ENCODE measurements around the gene RFC3.

The RFC3 gene

DNA sequence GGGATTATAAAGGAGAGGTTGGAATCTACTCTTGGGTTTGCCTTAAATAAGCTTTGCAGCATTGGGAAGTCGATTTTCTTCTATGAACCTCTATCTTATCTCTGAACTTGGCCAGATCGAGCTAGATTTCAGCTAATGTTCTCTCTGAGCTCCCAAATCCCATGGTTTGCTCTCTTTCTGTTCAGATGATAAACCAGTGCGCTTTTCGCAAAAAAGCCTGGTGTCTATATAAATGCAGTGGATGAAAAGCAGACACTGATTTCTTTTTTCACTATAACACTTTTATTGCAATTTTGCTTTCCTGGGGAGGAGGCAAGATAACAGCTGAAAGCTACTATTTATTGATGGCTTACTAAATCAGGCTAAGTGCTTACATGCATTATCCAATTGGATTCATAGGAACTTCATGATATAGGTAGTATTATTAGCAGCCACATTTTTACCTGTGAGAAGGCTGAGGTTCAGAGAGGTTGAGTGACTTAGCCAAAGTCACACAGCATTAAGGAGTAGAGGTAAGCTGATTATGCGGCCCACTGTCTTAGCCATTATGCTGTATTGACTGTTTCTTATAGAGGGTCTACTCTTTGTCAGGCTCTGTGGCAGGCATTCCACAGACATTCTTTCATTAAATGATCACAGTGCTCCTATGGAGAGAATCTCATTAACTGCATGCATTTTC lies 58.9 kb downstream of the RFC3 start:
- in situ Hi-C loops (cut with HindIII; ENCODE audit: low sequenced_read_pairs): no loop called here
- TF ChIP-seq, protein P1, sequence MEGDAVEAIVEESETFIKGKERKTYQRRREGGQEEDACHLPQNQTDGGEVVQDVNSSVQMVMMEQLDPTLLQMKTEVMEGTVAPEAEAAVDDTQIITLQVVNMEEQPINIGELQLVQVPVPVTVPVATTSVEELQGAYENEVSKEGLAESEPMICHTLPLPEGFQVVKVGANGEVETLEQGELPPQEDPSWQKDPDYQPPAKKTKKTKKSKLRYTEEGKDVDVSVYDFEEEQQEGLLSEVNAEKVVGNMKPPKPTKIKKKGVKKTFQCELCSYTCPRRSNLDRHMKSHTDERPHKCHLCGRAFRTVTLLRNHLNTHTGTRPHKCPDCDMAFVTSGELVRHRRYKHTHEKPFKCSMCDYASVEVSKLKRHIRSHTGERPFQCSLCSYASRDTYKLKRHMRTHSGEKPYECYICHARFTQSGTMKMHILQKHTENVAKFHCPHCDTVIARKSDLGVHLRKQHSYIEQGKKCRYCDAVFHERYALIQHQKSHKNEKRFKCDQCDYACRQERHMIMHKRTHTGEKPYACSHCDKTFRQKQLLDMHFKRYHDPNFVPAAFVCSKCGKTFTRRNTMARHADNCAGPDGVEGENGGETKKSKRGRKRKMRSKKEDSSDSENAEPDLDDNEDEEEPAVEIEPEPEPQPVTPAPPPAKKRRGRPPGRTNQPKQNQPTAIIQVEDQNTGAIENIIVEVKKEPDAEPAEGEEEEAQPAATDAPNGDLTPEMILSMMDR (IDR thresholded peaks at IDR 0.05; ENCODE audit: low read depth, low read length, missing control alignments): no peak
- no peak for DNase-seq (ENCODE audit: low read depth)
- no peak overlapping the region for H3K4me3 ChIP-seq (ENCODE audit: low read depth, low read length)

DNA sequence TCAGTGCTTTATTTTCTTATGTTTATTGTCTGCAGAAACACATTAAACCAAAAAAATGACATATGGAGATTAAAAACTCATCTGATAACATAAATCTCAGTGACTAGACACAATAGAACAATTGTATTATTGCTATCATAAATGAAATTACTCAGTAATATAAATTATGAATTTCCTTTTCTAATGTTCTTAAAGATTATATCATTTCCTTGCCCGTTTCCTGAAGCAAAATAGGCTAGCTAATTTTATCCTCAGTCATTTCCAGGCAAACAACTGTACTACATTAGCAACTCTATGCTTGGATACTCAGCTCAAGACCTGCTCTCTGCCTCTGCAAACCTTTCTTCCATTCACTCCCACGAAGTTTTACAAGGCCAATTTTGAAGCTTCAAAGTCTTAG lies 61.2 kb downstream of the RFC3 start:
- no peak overlapping the region for H3K4me3 ChIP-seq (ENCODE audit: low read depth, low read length)
- TF ChIP-seq, protein P1 (IDR thresholded peaks at IDR 0.05; ENCODE audit: low read depth, low read length, missing control alignments): no peak
- DNase-seq (ENCODE audit: low read depth): no peak
- in situ Hi-C loops (cut with HindIII; ENCODE audit: low sequenced_read_pairs): no loop called here

DNA sequence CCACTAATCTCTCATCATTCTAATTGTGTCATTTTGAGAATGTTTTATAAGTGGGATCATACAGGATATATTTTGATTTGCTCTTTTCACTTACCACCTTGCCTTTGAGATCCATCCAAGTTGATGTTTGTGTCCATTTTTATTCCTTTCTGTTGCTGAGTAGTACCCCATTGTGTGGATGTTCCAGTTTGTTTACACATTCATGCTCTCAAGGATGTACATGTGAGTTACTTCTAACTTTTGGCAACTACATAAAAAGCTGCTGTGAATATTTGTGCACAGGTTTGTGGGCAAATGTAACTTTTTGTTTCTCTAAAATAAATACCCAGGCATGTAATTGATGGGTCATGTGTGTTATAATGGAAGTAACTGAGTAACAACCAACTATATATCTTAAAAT lies 64.9 kb downstream of the RFC3 start:
- in situ Hi-C loops (cut with HindIII; ENCODE audit: low sequenced_read_pairs): no loop called here
- TF ChIP-seq, protein P1 (IDR thresholded peaks at IDR 0.05; ENCODE audit: low read depth, low read length, missing control alignments): no peak
- DNase-seq (ENCODE audit: low read depth): no peak
- H3K4me3 ChIP-seq (ENCODE audit: low read depth, low read length): no peak overlapping the region

DNA sequence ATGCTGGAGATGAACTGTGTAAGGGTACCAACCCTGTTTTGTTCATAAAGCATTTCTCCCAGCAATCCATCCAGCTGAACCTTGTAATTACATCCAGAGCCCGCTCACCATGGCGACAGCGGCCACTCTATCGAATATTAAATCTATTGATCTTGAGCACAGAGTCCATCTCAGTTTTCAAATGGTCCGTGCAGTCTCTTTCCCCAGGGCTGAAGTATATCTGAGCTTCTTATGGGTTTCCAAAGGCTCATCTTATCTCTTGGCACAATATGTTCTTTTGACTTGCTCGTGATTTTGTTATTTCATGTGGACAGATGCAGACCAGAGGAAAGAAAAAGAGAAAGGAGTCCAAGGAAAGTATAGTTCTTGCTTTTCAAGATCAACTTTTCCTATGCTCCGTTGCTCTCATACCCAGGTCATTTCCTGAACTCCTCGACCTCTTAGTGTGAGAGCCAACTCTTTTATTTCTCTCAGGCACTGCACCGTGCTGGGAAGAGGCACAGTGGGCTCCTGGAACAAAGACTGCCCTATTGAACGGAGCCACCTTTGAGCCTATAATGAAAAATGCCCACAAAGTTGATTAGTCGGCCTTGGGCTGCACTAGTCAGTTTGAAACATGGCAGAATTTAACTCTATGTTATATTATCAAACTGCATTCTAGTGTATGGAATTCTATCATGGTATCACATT lies 66.7 kb downstream of the RFC3 start:
- H3K4me3 ChIP-seq (ENCODE audit: low read depth, low read length): no peak overlapping the region
- DNase-seq (ENCODE audit: low read depth): no peak
- in situ Hi-C loops (cut with HindIII; ENCODE audit: low sequenced_read_pairs): no loop called here
- TF ChIP-seq, protein P1 (IDR thresholded peaks at IDR 0.05; ENCODE audit: low read depth, low read length, missing control alignments): no peak

All from astrocyte of the cerebellum (primary cell).